ENCODE results near the gene NDOR1.

NDOR1 gene

GRCh38 chr9:137266162-137266527 is 60.6 kb downstream of the NDOR1 start:
- no peak for DNase-seq
